Measurements from ENCODE around the gene CUTC.

Gene CUTC

GRCh38 chr10:99784016-99784726, 52.1 kb downstream of the CUTC start:
- no peak for DNase-seq (ENCODE audit: low read depth)

- DNase-seq (ENCODE audit: low read depth): no peak
These were observed 52.9 kb downstream of the CUTC start for GRCh38 chr10:99784727-99785441.

GRCh38 chr10:99785646-99786045, 53.6 kb downstream of the CUTC start:
- DNase-seq (ENCODE audit: low read depth): no peak

GRCh38 chr10:99787311-99787710, 55.3 kb downstream of the CUTC start:
- no peak for DNase-seq (ENCODE audit: low read depth)

GRCh38 chr10:99787782-99788445, 55.9 kb downstream of the CUTC start:
- DNase-seq (ENCODE audit: low read depth): no peak

GRCh38 chr10:99788598-99789256, 56.7 kb downstream of the CUTC start:
- DNase-seq (ENCODE audit: low read depth): no peak

GRCh38 chr10:99791831-99792230, 59.8 kb downstream of the CUTC start:
- DNase-seq (ENCODE audit: low read depth): no peak

GRCh38 chr10:99793819-99794218, 61.8 kb downstream of the CUTC start:
- no peak for DNase-seq (ENCODE audit: low read depth)

GRCh38 chr10:99796928-99797327, 64.9 kb downstream of the CUTC start:
- no peak for DNase-seq (ENCODE audit: low read depth)

- no peak for DNase-seq (ENCODE audit: low read depth)
These were observed 66.0 kb downstream of the CUTC start for GRCh38 chr10:99798031-99798430.

GRCh38 chr10:99798920-99799319, 66.9 kb downstream of the CUTC start:
- DNase-seq (ENCODE audit: low read depth): no peak

- no peak for DNase-seq (ENCODE audit: low read depth)
These were observed 67.6 kb downstream of the CUTC start for GRCh38 chr10:99799613-99800012.

GRCh38 chr10:99804471-99804870, 72.4 kb downstream of the CUTC start:
- no peak for DNase-seq (ENCODE audit: low read depth)

GRCh38 chr10:99805190-99805589, 73.2 kb downstream of the CUTC start:
- DNase-seq (ENCODE audit: low read depth): no peak

Data from activated T-helper 9 cell treated with anti-CD3 and anti-CD28 coated beads, Interleukin-2, amount 50 U/mL, for 16 hours (primary cell).